GM15510 (cell line): Measurements from ENCODE around the gene SLC15A1.

Experiments used
- POLR2A ChIP-seq: IDR thresholded peaks from 3 replicates; pipeline ENCODE4 v1.6.1; 2011; ENCODE audit warnings: borderline replicate concordance; ENCODE audit not compliant: insufficient read length; ENCODE audit errors: extremely low read depth

The SLC15A1 gene

DNA sequence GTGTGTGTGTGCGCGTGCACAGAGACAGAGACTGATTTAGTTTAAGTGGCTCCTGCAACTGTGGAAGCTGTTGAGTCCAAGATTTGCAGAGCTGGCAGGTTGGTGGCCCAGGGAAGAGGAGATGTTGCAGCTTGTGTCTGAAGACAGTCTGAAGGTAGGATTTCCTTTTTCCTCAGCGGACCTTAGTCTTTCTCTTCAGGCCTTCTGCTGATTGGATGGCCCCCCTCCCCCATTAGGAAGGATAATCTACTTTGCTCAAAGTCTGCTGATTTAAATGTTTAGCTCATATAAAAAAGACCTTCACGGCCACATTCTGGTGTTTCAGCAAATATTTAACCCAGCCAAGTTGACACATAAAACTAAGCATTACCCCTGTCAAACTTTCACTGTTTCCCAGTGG, 84.3 kb downstream of the SLC15A1 start:
- no peak for TF ChIP-seq POLR2A

GRCh38 chr13:98665638-98665995, 86.9 kb downstream of the SLC15A1 start:
- no peak for TF ChIP-seq POLR2A

- TF ChIP-seq POLR2A = no peak
Measured at GRCh38 chr13:98664924-98665637, 87.4 kb downstream of the SLC15A1 start.

- no peak for TF ChIP-seq POLR2A
Measured at GRCh38 chr13:98664510-98664909, 88.0 kb downstream of the SLC15A1 start.

- no peak for TF ChIP-seq POLR2A
Measured at GRCh38 chr13:98664047-98664446, 88.4 kb downstream of the SLC15A1 start.

DNA sequence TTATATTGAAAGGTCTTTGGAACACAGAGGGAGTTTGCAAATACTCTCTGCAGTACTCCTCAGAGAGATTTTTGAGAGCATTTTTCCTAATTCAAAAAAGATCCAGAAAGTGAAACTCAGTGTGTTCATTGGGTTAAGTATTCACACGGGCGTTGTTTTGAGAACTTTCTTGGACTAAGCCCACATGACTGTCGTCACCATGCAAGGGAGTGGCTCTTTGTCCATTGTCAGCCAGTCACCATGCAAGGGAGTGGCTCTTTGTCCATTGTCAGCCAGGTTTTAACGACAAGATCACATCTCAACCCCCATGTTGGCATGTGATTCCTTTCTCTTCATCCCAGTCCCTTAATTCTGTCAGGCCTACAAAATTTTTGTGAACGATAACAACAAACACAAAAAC, 94.3 kb downstream of the SLC15A1 start:
- TF ChIP-seq POLR2A = no peak

DNA sequence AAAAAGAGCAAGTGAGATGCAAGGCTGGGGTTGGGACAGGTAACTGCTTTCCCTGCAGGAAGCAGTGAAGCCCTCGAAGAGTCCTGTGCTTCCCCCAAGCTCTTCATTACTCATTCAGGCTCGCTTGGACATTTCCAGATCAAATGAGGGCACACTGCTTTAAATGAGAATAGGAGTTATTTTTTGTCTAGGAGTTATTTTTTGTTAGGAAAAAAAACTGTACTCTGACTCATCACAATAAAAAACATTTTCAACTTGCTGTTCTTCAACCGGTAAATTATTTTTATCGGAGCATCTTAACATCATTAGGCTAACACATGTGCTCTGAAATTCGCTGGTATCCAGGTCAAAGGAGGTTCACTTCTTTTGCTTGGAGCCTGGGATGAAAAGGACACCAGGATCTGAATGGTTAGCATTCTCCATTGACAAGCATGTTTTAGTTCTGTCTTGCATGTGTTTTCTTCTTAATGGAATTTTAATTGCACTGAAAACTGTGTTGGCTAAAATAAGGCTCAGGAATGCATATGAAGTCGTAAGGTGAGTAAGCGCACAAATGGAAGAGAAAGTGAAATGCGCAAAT, 94.9 kb downstream of the SLC15A1 start:
- TF ChIP-seq POLR2A = no peak

DNA sequence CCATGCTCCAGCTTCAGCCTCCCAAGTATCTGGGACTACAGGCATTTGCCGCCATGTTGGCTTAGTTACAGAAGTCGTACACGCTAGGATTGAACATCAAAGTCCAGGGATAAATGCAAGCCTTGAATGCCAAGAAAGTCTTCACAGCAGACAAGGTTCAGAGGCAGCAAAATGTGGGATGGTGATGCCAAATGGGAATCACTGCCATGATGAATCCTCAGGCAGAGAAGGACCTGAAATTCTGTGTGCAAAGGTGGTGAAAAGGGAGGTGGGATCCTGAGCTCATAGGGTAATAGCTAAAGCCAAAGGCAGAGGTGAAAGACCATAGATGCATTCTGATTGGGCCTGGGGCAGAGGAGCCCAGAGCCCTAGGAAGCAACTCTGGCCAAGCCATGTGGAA, 96.2 kb downstream of the SLC15A1 start:
- TF ChIP-seq POLR2A = no peak

DNA sequence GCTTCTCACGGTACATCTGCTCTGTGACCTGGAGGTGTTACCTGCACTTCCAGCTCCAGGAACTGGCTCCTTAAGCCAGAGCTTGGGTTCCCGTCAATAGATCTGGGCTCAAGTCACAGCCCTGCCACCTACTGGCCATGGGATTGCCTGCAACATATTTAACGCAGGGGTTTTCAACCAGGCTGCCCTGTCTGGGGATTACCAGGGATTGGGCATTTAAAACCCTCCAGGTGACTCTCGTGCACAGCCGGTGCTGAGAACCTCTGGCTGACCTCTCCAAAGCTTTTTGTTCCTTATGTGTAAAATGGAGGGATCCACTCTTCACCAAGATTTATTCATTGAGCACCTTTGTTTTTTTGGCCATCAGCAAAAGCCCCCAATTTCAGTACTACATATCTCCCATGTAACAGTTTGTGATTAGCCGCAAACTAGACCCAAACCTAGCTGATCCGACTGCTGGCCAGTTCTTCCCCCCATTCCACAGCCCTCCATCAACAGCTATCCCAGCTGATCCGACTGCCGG, 98.9 kb downstream of the SLC15A1 start:
- TF ChIP-seq POLR2A = no peak

GRCh38 chr13:98652721-98653462, 99.6 kb downstream of the SLC15A1 start:
- no peak for TF ChIP-seq POLR2A

DNA sequence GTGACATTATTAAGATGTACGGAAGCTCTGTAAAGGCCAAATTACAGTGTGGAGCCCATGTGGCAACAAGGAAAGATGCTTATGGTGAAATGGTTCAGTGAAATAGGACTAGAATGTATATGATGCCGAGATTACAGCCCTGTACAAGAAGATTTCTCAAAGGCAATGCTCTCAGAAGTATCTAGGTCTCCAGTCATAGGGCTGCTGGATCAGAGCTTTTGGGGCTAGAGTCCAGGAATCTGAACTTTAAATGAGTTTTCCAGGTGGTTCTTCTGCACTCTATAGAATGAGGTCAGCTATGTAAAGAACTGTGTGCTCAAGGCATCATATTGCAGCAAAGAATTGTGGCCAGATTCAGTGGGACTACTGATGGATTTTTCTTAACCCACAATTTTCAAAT, 100.2 kb downstream of the SLC15A1 start:
- no peak for TF ChIP-seq POLR2A

DNA sequence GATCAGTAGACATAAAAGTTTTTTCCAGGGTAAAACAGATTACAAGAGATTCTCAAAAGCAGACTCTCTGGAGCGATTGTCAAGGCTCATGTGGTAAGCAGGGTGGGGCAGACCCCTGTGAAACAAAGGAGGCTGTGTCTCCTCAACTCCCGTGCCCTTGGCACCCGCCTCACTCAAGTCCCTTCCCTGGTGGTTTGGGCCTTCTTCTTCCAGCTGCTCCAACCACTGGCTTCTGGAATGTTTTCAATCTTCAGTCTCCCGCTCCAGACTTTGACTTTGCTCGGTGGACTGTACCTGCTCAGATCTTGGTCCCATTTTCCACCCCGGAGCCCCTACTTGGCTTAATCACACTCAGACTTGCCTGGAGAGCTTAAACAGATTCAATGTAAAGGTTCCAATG, 100.7 kb downstream of the SLC15A1 start:
- no peak for TF ChIP-seq POLR2A

DNA sequence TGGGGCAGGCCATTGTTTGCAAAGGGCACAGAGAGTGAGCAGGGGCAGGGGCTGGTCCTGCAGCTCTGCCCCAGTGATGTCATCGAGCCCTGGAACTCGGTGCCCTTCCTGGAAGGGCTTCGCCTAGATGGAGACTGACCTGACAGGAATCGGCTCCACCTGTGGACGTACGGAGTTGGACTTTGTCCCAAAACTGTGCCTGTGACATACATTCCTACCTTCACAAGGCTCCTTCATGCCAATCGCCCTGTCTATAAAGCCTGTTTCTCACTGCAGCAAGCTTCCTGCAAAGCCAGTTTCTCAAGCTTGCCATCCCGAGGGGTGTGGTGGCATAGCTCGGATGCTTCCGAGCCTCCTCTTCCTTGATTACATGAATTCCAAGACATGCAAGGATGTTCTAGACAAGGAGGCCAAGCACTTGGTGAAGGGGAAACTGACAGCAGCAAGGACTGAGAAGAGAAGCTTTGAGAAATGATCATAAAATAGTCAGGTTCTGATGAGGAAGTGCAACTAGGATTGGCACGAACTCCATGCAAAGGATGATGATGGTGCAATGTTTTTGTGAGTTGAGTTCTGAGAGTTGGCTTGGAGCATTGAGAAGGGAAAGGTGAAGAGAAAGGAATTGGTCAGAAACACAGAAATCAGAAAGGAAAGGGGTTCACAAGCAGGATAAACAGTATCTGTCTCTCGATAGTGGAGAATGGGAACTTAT, 101.9 kb downstream of the SLC15A1 start:
- TF ChIP-seq POLR2A = no peak

- TF ChIP-seq POLR2A = no peak
Measured at GRCh38 chr13:98649861-98650260, 102.6 kb downstream of the SLC15A1 start.

GRCh38 chr13:98648686-98649085, 103.8 kb downstream of the SLC15A1 start:
- TF ChIP-seq POLR2A = no peak
